Astrocyte of the cerebellum (primary cell): ENCODE measurements around the gene C4A.
"Not testable (repeated sequence)": the region's sequence is repeated elsewhere in the genome, so short reads cannot be mapped to it uniquely, and the experiment has no call there.

Experiments used
- DNase-seq: peaks from one replicate; pipeline ENCODE4 v3.0.0-alpha.2; 2011; ENCODE audit warnings: low read depth
- H3K4me3 ChIP-seq: 2 replicates; pipeline ENCODE4 v1.5.1; 2011; ENCODE audit warnings: mild to moderate bottlenecking, low read depth, low read length, moderate library complexity
- in situ Hi-C: cut with HindIII; loops from 2 replicates; pipeline ENCODE4 v1.10.0; 2017; ENCODE audit warnings: low sequenced_read_pairs

Gene C4A

DNA sequence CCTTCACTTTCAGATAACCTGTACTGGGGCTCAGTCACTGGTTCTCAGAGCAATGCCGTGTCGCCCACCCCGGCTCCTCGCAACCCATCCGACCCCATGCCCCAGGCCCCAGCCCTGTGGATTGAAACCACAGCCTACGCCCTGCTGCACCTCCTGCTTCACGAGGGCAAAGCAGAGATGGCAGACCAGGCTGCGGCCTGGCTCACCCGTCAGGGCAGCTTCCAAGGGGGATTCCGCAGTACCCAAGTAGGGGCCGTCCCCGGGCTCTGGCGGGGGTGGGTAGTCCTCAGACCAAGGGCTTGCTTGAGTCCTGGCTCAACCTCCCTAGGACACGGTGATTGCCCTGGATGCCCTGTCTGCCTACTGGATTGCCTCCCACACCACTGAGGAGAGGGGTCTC, 47.7 kb downstream of the C4A start:
- H3K4me3 ChIP-seq, in situ Hi-C loops, DNase-seq: not testable (repeated sequence)

DNA sequence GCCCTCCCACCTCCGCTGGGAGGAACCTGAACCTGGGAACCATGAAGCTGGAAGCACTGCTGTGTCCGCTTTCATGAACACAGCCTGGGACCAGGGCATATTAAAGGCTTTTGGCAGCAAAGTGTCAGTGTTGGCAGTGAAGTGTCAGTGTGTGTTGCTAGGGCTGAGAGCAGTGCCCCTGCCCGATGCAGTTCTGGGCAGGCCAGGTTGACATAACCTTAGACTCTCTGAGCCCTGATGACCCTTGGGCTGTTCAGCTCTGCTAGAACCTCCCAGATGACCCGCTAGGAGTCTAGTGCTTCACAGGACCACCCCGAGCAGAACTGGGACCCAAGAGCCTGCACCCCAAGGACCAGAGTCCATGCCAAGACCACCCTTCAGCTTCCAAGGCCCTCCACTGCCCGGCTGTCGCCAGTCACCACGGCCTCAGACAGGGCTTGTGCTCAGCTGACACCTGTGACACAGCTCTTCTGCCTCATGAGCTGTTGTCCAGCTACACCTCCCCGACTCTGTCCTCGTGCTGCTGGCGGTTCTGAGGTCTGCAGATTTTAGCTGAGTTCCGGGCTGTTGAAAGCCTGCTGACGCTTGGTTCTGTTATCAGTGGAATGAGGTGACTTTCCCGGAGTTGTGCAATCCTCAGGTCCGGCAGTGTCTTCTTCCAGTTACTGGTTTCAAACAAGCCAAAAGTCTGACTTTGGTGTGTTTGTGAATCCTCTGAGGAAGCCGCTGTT, 53.6 kb downstream of the C4A start:
- DNase-seq, H3K4me3 ChIP-seq, in situ Hi-C loops: not testable (repeated sequence)

DNA sequence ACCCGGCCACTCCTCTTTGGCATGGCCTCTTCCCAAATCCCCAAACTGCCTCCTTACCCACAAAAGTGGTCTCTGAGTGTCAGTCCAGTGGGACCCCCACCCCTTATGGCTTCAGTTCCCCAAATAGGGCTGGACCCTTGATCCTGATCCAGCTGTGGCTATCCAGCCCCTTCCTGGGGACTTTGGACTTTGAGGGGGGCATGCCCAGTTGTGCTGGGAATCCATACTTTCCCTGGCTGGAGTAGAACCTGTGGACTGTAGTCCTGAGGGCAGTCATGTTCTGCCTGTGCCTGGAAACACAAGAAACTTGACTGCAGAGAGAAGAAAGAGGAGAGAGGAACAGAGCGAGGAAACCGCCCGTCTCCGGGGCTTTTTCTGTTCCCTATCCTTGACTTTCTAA, 55.3 kb downstream of the C4A start:
- H3K4me3 ChIP-seq, DNase-seq, in situ Hi-C loops: not testable (repeated sequence)

GRCh38 chr6:32037598-32038524, 56.0 kb downstream of the C4A start, which contains the start of gene CYP21A2:
TSS of gene CYP21A2 (plus strand) at chr6:32038415. CDS start at chr6:32038423, 8 bp downstream.
- in situ Hi-C loops, DNase-seq, H3K4me3 ChIP-seq: not testable (repeated sequence)

GRCh38 chr6:32038878-32039277, 57.0 kb downstream of the C4A start:
- DNase-seq, in situ Hi-C loops, H3K4me3 ChIP-seq: not testable (repeated sequence)

- in situ Hi-C loops, H3K4me3 ChIP-seq, DNase-seq: not testable (repeated sequence)
Measured at GRCh38 chr6:32039321-32040274, 57.7 kb downstream of the C4A start.

DNA sequence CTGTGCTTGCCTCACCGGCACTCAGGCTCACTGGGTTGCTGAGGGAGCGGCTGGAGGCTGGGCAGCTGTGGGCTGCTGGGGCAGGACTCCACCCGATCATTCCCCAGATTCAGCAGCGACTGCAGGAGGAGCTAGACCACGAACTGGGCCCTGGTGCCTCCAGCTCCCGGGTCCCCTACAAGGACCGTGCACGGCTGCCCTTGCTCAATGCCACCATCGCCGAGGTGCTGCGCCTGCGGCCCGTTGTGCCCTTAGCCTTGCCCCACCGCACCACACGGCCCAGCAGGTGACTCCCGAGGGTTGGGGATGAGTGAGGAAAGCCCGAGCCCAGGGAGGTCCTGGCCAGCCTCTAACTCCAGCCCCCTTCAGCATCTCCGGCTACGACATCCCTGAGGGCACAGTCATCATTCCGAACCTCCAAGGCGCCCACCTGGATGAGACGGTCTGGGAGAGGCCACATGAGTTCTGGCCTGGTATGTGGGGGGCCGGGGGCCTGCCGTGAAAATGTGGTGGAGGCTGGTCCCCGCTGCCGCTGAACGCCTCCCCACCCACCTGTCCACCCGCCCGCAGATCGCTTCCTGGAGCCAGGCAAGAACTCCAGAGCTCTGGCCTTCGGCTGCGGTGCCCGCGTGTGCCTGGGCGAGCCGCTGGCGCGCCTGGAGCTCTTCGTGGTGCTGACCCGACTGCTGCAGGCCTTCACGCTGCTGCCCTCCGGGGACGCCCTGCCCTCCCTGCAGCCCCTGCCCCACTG, 58.6 kb downstream of the C4A start:
- H3K4me3 ChIP-seq, in situ Hi-C loops: not testable (repeated sequence)

GRCh38 chr6:32041050-32041321, 59.1 kb downstream of the C4A start:
- in situ Hi-C loops, DNase-seq, H3K4me3 ChIP-seq: not testable (repeated sequence)

More for the DNA sequence above, 58.6 kb downstream of the C4A start:
- not testable (repeated sequence) for DNase-seq

GRCh38 chr6:32041385-32041784, 59.5 kb downstream of the C4A start:
- DNase-seq, in situ Hi-C loops, H3K4me3 ChIP-seq: not testable (repeated sequence)

DNA sequence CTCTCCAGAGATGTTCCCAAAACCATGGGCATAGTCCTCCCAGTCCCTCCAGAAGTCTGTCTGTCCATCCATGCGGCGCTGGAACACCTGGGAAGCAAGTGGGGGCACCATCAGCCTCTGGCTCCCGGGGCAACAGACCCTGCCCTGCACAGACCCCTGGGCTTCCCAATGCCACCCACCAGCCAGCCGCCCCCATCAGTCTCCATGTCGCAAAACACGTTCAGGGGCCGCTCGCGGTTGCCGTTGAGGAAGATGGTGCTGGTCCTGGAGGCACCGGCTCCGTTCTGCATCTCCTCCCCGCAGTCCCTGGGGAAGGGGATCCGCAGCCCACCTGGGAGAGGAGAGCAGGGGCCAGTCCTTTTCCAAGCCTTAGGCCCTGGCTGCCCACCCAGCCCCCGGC, 60.4 kb downstream of the C4A start:
- DNase-seq, H3K4me3 ChIP-seq, in situ Hi-C loops: not testable (repeated sequence)

GRCh38 chr6:32043589-32044380, 61.9 kb downstream of the C4A start:
- H3K4me3 ChIP-seq, in situ Hi-C loops, DNase-seq: not testable (repeated sequence)

DNA sequence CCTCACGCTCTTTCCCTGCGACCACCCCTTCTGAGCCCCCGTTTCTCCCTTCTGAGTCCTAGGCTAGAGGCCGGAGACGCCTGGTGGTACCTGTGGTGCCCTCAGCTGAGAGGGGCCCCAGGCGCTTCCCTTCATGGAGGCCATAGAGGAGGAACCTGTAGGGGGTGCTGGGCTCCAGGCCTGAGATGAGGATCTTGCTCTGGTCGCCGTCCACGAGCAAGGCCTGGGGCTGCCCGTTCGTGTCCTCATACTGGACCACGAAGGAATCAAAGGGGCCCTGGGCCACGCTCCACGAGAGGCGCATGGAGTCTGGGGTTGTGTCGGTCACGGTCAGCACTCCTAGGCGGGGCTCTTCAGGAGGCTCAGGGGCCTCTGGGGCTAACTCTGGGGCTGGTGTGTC, 63.1 kb downstream of the C4A start:
- in situ Hi-C loops, H3K4me3 ChIP-seq, DNase-seq: not testable (repeated sequence)
